ENCODE data around the gene TSPAN1.
A peak's percentile ranks its signal among the peaks of the same experiment; 100 is the strongest.
"Not testable (repeated sequence)": the region's sequence is repeated elsewhere in the genome, so short reads cannot be mapped to it uniquely, and the experiment has no call there.

The TSPAN1 gene

DNA sequence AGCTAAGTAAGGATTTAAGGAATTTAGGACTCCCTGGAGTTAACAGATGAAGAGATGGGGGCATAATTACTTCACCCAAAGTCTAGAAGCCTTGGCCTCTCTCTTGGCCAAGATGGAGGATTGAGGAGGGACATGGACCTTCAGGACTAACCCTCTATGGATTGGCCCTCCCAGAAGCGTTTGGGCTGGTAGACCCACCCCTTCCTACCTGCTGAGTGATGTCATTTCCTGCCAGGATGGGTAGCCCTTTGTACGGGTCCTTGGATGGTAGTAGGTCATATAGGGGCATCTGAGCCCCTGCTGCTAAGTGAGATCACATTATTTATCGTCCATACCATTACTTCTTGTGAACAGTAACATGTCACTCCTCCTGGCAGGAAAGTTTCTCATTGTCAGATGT lies 45.9 kb downstream of the TSPAN1 start:
- peak; percentile 8 for DNase-seq

DNA sequence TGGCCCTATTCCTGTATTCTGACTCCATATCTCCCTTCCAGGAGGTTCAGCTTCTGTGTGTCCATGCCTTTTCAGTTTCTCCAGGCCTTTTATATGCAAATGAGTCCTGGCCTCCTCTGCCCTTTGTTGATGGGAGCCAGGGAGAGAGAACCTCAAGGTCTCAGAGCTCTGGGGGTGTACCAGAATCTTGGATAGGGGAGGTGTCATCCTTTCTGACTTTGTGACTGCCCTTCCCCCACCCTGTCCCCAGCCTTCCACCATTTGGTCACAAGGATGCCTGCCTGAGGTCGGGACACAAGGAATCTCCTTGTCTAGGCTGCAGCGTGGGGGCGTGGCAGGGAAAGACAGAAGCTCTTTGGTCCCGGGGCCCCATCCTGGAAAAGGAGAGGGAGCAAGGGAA lies 46.9 kb downstream of the TSPAN1 start:
- DNase-seq: no peak

DNA sequence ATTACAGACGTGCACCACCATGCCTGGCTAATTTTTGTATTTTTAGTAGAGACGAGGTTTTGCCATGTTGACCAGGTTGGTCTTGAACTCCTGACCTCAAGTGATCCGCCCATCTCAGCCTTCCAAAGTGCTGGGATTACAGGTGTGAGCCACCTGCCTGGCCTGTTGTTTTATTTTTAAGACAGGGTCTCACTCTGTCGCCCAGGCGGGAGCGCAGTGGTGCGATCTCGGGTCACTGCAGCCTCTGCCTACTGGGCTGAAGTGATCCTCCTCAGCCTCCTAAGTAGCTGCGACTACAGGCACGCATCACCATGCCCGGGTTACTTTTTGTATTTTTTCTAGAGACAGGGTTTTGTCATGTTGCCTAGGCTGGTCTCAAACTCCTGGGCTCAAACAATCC lies 48.2 kb downstream of the TSPAN1 start:
- DNase-seq: not testable (repeated sequence)

DNA sequence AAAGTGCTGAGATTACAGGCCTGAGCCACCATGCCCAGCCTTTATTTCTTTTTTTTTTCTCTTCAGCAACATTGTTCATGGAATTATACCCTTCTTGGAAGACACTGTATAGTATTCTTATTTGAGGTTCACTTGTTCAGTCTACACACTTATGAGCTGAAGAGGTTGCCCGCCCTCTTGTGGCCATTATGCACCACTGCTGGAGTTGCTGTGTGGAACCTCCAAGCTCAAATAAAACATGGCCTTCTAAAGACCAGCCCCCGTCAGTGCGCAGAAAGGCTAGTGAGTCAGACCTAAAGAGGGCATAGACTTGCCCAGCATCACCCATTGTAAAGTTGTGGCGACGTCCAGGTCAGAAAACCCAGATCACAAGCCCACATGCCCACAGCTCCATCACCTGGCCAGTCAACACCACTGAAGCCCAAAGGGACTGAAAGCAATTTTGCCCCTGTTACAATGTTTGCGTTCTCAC lies 48.6 kb downstream of the TSPAN1 start:
- peak; percentile 74 for DNase-seq

DNA sequence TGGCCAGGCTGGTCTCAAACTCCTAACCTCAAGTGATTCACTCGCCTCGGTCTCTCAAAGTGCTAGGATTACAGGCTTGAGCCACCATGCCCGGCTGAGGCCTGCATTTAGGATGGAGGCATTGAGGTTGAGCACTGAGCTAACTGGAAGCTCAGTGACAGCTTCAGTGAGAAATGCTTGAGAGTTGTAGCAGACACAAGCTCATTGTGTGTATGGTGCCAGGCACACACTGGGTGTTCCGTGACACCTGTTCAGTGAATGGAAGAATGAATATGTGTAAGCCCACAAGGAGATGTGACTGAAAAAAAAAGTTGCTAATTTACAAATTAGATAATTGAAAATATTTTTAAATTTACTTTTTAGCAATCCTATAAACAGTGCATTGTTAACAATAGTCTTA lies 50.1 kb downstream of the TSPAN1 start:
- no peak for DNase-seq

DNA sequence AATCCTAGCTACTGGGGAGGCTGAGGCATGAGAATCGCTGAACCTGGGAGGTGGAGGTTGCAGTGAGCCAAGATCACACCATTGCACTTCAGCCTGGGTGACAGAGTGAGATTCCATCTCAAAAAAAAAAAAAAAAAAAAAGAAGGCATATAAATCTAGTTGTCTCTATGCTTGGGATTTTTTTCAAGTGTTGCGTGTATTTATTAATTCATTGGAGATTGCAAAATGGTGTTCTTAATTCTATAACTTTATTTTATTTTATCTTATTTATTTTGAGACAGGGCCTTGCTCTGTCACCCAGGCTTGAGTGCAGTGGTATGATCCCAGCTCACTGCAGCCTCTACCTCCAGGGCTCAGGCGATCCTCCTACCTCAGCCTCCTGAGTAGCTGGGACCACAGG lies 56.3 kb downstream of the TSPAN1 start:
- DNase-seq: not testable (repeated sequence)

Data from activated CD4-positive, alpha-beta T cell treated with anti-CD3 and anti-CD28 coated beads, Interleukin-10, Interleukin-2, amounts not matched to agents 100 ng/mL and 50 ng/mL, durations not matched to agents 16 hours and 8 hours (primary cell).